Testis (tissue), 3 donors: ENCODE results near the gene LENEP. TPM values are rescaled to one million over a fixed set of nuclear protein-coding genes. Genes with fewer than 3 reads are reported as not detected.

Experiments used
- DNase-seq: peaks from one replicate; pipeline ENCODE4 v3.0.0-alpha.2; 2019
- H3K27ac ChIP-seq, 2 donors: fragments of 200-600 bp; sonication (generic); one replicate each; pipeline ENCODE4 v1.5.1; 2019
- H3K27me3 ChIP-seq: fragments of 200-600 bp; sonication (generic); one replicate; pipeline ENCODE4 v1.5.1; 2019
- H3K36me3 ChIP-seq: fragments of 200-600 bp; sonication (generic); one replicate; pipeline ENCODE4 v1.5.1; 2017; ENCODE audit warnings: low read depth; ENCODE audit errors: missing control alignments
- H3K4me1 ChIP-seq: fragments of 200-600 bp; sonication (generic); one replicate; pipeline ENCODE4 v1.5.1; 2019
- H3K4me3 ChIP-seq, 2 donors: fragments of 200-600 bp; sonication (generic); one replicate each; pipeline ENCODE4 v1.5.1; 2017 to 2019
- H3K9me3 ChIP-seq: fragments of 200-600 bp; sonication (generic); one replicate; pipeline ENCODE4 v1.5.1; 2017
- POLR2A ChIP-seq: fragments of 450-650 bp; IDR thresholded peaks from one replicate; pipeline ENCODE4 v1.6.1; 2017; ENCODE audit warnings: antibody characterized with exemption, mild to moderate bottlenecking, moderate library complexity
- WGBS, 2 donors: methylation state at CpG; one replicate each; pipeline ENCODE4 v1.1.5; 2018; 5-methylcytosine and 5-hydroxymethylcytosine counted together
- intact Hi-C: fragments of 100-400 bp; cut with DNase I; formaldehyde crosslinking; loops from one replicate; pipeline ENCODE4 v1.15.1; 2023; ENCODE audit warnings: low total_unique reads
- polyA plus RNA-seq: library from polyadenylated mRNA; stranded (reverse); fragments of 350-450 nt; fragmentation: Illumina TruSeq; extraction: RNeasy Lipid Tissue Mini Kit (QIAGEN cat#74804); gene quantifications from one replicate; pipeline ENCODE4 v1.2.3, GENCODE V29; 2014; ENCODE audit warnings: low read depth, low replicate concordance; ENCODE audit not compliant: insufficient read depth
- total RNA-seq, 2 donors: library from RNA; depleted of rRNA; stranded (reverse); fragments of >200 nt; gene quantifications; one replicate each; pipeline ENCODE4 v1.2.3, GENCODE V29; 2016
- TF ChIP-seq, protein P1 (sequence below), 3 experiments: fragments of 450-650 bp in 2 of 3; fragments of 200-600 bp in 1 of 3; sonication (generic) in 1 of 3; IDR thresholded peaks; one replicate each; pipeline ENCODE4 v1.5.1; 2016 to 2019; ENCODE audit warnings: antibody characterized with exemption in 3 of 3, mild to moderate bottlenecking in 2 of 3, moderate library complexity in 1 of 3

LENEP gene
- total and polyA plus RNA-seq, 3 donors from 2014 or later: 1.1 TPM; not detected in 2

DNA sequence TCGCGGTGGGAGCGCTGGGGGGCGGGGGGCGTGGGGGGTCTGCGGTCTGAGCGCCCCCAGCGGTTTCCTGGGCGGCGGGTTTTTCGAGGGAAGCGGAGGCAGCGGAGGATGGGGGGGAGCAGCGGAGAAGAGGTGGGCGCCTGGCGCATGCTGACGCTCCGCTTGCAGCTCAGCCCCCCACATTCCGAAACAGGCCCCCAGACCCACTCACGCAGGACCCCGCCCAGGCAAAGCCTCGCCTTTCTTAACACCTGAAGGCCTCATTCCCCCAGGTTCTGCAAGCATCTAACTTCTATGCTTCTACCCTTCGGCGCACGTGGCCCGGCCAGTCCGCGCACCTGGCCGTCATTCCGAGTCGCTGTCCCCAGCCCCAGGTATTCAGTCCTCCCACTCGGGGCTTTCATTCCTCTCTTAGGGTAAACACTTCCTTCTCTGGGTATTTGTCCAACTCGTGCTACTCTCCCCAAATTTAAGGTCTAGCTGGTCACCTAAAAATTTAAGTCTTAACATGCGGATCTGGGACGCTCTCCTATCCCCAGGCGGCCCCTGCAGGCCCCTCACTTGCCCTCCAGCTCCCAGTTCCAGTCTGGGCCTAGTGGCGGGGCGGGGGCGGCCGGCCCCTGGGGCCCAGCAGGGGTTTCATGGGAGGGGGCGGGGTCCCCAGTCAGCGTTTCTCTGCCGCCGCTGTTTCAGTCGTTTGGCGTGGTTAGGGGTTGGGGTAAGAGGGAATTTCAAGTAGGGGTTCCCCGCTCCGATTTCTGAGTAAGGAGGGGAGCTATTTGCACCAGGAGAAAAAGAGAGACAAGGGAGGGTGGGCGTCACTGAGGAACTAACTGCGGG, 6.4 kb downstream of the LENEP start:
- 0 to 1% methylated on average over 22 to 50 of the region's 50 CpGs for WGBS, 2 donors
- DNase-seq: peak; percentile 53
- no peaks in the 10 kb centered on the region for H3K27me3 ChIP-seq
- H3K4me3 ChIP-seq: peak overlapping the region; percentile 77 to 84
- peak overlapping the region; percentile 98 for H3K27ac ChIP-seq
- intact Hi-C loops: no loop called here
- peaks cover 24% of the 10 kb centered on the region for H3K4me1 ChIP-seq
- TF ChIP-seq POLR2A: no peak
- TF ChIP-seq, protein P1, sequence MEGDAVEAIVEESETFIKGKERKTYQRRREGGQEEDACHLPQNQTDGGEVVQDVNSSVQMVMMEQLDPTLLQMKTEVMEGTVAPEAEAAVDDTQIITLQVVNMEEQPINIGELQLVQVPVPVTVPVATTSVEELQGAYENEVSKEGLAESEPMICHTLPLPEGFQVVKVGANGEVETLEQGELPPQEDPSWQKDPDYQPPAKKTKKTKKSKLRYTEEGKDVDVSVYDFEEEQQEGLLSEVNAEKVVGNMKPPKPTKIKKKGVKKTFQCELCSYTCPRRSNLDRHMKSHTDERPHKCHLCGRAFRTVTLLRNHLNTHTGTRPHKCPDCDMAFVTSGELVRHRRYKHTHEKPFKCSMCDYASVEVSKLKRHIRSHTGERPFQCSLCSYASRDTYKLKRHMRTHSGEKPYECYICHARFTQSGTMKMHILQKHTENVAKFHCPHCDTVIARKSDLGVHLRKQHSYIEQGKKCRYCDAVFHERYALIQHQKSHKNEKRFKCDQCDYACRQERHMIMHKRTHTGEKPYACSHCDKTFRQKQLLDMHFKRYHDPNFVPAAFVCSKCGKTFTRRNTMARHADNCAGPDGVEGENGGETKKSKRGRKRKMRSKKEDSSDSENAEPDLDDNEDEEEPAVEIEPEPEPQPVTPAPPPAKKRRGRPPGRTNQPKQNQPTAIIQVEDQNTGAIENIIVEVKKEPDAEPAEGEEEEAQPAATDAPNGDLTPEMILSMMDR (IDR thresholded peaks at IDR 0.05): no peak
- no peaks in the 10 kb centered on the region for H3K9me3 ChIP-seq
- H3K36me3 ChIP-seq: no peaks in the 10 kb centered on the region

- intact Hi-C loops: no loop called here
- Histone ChIP-seq H3K27me3 (no peaks in the 10 kb centered on the region), H3K27ac (peak overlapping the region; percentile 98), H3K36me3 (no peaks in the 10 kb centered on the region), H3K9me3 (no peaks in the 10 kb centered on the region), H3K4me1 (peaks cover 30% of the 10 kb centered on the region), H3K4me3 (peak overlapping the region; percentile 77 to 84)
- 0 to 1% methylated on average over 9 to 13 of the region's 13 CpGs for WGBS, 2 donors
- TF ChIP-seq, protein P1 (IDR thresholded peaks at IDR 0.05): no peak
- no peak for TF ChIP-seq POLR2A
- DNase-seq: peak; percentile 50
These were observed 7.0 kb downstream of the LENEP start for GRCh38 chr1:155000411-155000725.

DNA sequence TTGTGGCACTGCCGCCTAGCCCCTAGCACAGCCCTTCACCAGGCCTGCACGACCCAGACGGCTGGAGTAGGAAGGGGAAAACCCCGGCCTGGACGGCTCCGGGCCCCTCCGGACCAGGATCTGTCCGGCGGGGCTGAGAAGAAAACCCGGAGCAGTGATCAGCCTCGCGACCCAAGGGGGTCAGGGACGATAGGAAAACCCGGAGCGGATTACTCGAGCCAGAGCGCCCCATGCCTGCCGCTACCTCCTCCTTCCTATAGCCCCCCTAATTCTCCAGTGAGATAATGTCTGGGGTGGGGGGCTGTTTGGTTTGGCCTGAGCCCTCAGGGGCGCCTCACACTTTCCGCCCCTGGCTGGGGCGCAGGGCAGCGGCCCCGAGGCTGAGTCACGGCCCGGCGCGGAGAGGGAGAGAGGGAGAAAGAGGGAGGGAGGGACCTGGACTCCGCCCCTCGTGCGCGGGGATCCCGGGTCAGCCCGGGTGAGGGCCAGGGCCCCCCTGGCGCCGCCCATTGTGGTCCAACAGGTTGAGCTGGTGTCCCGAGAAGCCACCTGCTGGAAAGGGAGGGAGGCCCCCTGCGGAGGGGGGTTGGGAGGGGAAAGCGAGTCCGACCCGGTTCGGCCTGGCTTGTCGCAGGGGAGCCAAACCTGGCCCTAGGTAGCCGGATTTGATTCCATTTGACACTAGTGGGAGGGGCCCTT, 7.5 kb downstream of the LENEP start:
- DNase-seq: peak; percentile 93
- H3K9me3 ChIP-seq: no peaks in the 10 kb centered on the region
- WGBS, 2 donors: 0 to 1% methylated on average over 14 to 43 of the region's 43 CpGs

DNA sequence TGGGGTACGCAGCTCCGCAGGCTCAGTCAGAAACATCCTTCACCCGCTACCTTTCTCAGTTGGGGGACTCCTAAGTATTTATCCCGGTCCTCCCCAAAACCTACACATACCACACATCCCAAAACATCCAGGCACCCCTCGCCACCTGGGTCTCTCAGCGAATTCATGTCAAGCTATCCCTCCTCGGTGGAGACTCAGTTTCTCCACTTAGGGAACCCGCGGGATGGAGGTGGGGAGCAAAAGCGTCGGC, 8.0 kb downstream of the LENEP start:
- no peaks in the 10 kb centered on the region for H3K9me3 ChIP-seq
- peaks cover 31% of the 10 kb centered on the region for H3K4me1 ChIP-seq
- H3K4me3 ChIP-seq: peak overlapping the region; percentile 77 to 84
- H3K36me3 ChIP-seq: no peaks in the 10 kb centered on the region
- no peaks in the 10 kb centered on the region for H3K27me3 ChIP-seq
- TF ChIP-seq, protein P1 (IDR thresholded peaks at IDR 0.05): no peak
- no peak for TF ChIP-seq POLR2A
- WGBS, 2 donors: 0% methylated on average over 1 to 11 of the region's 11 CpGs
- H3K27ac ChIP-seq: peak overlapping the region; percentile 98
- no peak for DNase-seq
- intact Hi-C loops: no loop called here

More for the DNA sequence above, 7.5 kb downstream of the LENEP start:
- H3K36me3 ChIP-seq: no peaks in the 10 kb centered on the region
- peak overlapping the region; percentile 77 to 84 for H3K4me3 ChIP-seq
- peaks cover 31% of the 10 kb centered on the region for H3K4me1 ChIP-seq
- peak overlapping the region; percentile 98 for H3K27ac ChIP-seq
- TF ChIP-seq POLR2A: no peak
- TF ChIP-seq, protein P1 (IDR thresholded peaks at IDR 0.05): peak in 2 of 3 experiments; percentile 22 to 33
- H3K27me3 ChIP-seq: no peaks in the 10 kb centered on the region
- intact Hi-C loops: no loop called here
